Sigmoid colon (tissue), 7 donors: Measurements from ENCODE around the gene SPARCL1. TPM values are rescaled to one million over a fixed set of nuclear protein-coding genes. Genes with fewer than 3 reads are reported as not detected.

Experiments used
- DNase-seq: peaks from one replicate; pipeline ENCODE4 v3.0.0-alpha.2; 2019
- H3K27ac ChIP-seq, 4 donors: fragments of 200-600 bp; sonication (generic); one replicate each; pipeline ENCODE4 v1.5.1; 2016 to 2019; ENCODE audit warnings: mild to moderate bottlenecking in 1 of 4
- H3K27me3 ChIP-seq, 3 donors: fragments of 200-600 bp; sonication (generic); one replicate each; pipeline ENCODE4 v1.5.1; 2019; ENCODE audit warnings: mild to moderate bottlenecking in 1 of 3
- H3K36me3 ChIP-seq, 4 donors: fragments of 200-600 bp; sonication (generic); one replicate each; pipeline ENCODE4 v1.5.1; 2016 to 2019
- H3K4me1 ChIP-seq, 4 donors: fragments of 200-600 bp; sonication (generic); one replicate each; pipeline ENCODE4 v1.5.1; 2017 to 2019
- H3K4me3 ChIP-seq, 4 donors: fragments of 200-600 bp; sonication (generic); one replicate each; pipeline ENCODE4 v1.5.1; 2017 to 2019; ENCODE audit warnings: mild to moderate bottlenecking in 2 of 4, moderate library complexity in 1 of 4
- H3K9me3 ChIP-seq, 4 donors: fragments of 200-600 bp in 3 of 4; sonication (generic) in 3 of 4; one replicate each; pipeline versions ENCODE4 v1.5.1 to v1.6.1; 2013 to 2019
- EP300 ChIP-seq, 4 donors: sonication (generic); formaldehyde crosslinking; IDR thresholded peaks; one replicate each; pipeline ENCODE4 v1.6.1; 2017; ENCODE audit warnings: antibody characterized with exemption in 4 of 4
- POLR2A ChIP-seq, 2 donors: fragments of 450-650 bp; IDR thresholded peaks; one replicate each; pipeline ENCODE4 v1.6.1; 2016; ENCODE audit warnings: antibody characterized with exemption in 2 of 2, mild to moderate bottlenecking in 2 of 2, moderate library complexity in 2 of 2
- POLR2AphosphoS5 ChIP-seq, 4 donors: sonication (generic); formaldehyde crosslinking; IDR thresholded peaks; one replicate each; pipeline ENCODE4 v1.6.1; 2017; ENCODE audit warnings: antibody characterized with exemption in 4 of 4
- WGBS, 2 donors: extraction: QIAGEN DNeasy Blood & Tissue Kit; methylation state at CpG; one replicate each; pipeline ENCODE4 v1.1.7; 2013; 5-methylcytosine and 5-hydroxymethylcytosine counted together
- intact Hi-C: fragments of 100-400 bp; cut with DNase I; formaldehyde crosslinking; loops from one replicate; pipeline ENCODE4 v1.15.1; 2023
- polyA plus RNA-seq, 3 donors: library from polyadenylated mRNA; stranded (reverse); fragments of 200-250 nt; gene quantifications; one replicate each; pipeline ENCODE4 v1.2.3, GENCODE V29; 2013
- total RNA-seq, 4 donors: library from RNA; depleted of rRNA; stranded (reverse); fragments of >200 nt; gene quantifications; one replicate each; pipeline ENCODE4 v1.1.0, GENCODE V29; 2016
- TF ChIP-seq, protein P1 (sequence below), 4 experiments: fragments of 450-650 bp in 3 of 4; fragments of 200-600 bp in 1 of 4; IDR thresholded peaks; one replicate each; pipeline ENCODE4 v1.5.1; 2016 to 2019; ENCODE audit warnings: antibody characterized with exemption in 4 of 4, mild to moderate bottlenecking in 3 of 4, moderate library complexity in 2 of 4
- donor health status: healthy with polysubstance abuse.
- donor health status: Bipolar disorder and iron deficiency.
- donor health status: healthy.

The SPARCL1 gene
- total and polyA plus RNA-seq, 7 donors: 10.4 to 1,386 (median 1,005) TPM

DNA sequence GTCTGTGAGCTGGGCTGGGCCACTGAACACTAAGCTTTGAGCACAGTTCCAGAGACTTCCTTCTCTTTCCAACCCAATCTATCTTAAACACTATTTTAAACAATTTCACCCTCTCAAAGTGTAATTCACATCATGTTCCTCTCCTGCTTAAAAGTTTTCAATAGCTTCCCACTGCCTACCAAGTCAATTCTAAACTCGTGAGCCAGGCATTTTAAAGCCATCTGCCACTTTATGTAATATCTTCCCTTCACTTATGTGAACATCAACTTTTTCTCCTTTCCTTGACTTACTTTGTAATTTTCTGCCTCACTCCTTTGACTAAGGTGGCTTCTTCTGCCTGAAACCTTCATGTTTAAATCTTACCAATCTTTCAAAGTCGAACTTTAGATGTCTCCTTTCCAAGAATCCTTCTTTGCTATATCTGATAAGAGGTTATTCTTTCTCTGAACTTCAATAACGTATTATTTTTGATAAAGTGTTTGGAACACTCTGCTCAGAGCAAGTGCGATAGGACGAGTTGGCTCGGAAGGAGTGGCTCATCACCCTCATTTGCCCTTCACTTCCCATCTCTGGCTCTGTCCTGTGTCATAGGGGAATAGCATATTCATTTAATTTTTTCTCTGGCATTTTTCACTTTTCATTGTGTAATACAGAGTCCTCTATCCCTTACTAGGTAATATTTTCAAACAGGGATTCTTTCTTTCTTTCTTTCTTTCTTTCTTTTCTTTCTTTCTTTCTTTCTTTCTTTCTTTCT lies 13.0 kb upstream of the SPARCL1 start:
- Histone ChIP-seq H3K4me3 (no peak overlapping the region), H3K27ac (peak overlapping the region; percentile 84 to 92 (median 86)), H3K36me3 (no peaks in the 10 kb centered on the region), H3K27me3 (no peaks in the 10 kb centered on the region), H3K9me3 (no peaks in the 10 kb centered on the region), H3K4me1 (peaks cover 0 to 28% (median 24%) of the 10 kb centered on the region in 4 donors)
- DNase-seq: no peak
- intact Hi-C loops: loop anchor here (5.0 to 10.0 kb wide), 5 partner anchors 120 to 983 kb away; partner anchors contain the start of genes HSD17B11, NUDT9 and PYURF
- TF ChIP-seq, protein P1, sequence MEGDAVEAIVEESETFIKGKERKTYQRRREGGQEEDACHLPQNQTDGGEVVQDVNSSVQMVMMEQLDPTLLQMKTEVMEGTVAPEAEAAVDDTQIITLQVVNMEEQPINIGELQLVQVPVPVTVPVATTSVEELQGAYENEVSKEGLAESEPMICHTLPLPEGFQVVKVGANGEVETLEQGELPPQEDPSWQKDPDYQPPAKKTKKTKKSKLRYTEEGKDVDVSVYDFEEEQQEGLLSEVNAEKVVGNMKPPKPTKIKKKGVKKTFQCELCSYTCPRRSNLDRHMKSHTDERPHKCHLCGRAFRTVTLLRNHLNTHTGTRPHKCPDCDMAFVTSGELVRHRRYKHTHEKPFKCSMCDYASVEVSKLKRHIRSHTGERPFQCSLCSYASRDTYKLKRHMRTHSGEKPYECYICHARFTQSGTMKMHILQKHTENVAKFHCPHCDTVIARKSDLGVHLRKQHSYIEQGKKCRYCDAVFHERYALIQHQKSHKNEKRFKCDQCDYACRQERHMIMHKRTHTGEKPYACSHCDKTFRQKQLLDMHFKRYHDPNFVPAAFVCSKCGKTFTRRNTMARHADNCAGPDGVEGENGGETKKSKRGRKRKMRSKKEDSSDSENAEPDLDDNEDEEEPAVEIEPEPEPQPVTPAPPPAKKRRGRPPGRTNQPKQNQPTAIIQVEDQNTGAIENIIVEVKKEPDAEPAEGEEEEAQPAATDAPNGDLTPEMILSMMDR (IDR thresholded peaks at IDR 0.05): no peak
- TF ChIP-seq POLR2A (IDR thresholded peaks at IDR 0.05) (no peak), POLR2AphosphoS5 (IDR thresholded peaks at IDR 0.05) (no peak), EP300 (IDR thresholded peaks at IDR 0.05) (no peak)
- WGBS, 2 donors: 67 to 89% methylated on average over 6 of the region's 6 CpGs

DNA sequence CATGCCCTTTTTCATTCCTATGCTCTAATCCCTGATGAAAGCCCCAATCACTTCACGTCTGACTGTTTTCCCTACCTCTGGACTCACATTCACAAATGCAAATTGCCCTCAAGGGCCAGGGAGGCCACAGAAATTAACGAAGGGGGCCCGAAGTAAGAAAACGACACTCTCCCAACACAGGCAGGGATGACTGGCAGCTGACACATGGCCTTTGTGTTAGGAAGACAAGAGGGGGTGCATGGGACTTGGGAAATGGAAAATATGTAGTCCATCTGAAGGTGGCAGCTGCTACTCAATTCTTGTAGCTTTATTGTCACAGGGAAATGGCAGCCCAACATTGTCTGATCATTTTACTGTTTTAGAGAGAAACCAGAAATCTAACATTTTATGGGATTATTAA lies 12.3 kb upstream of the SPARCL1 start:
- 52 to 63% methylated on average over 4 of the region's 4 CpGs for WGBS, 2 donors
- TF ChIP-seq POLR2AphosphoS5 (IDR thresholded peaks at IDR 0.05): no peak
- TF ChIP-seq POLR2A (IDR thresholded peaks at IDR 0.05): no peak
- Histone ChIP-seq H3K4me1 (peaks cover 0 to 28% (median 24%) of the 10 kb centered on the region in 4 donors), H3K4me3 (no peak overlapping the region), H3K27ac (peak overlapping the region; percentile 84 to 92 (median 86)), H3K27me3 (no peaks in the 10 kb centered on the region), H3K9me3 (no peaks in the 10 kb centered on the region), H3K36me3 (no peaks in the 10 kb centered on the region)
- no peak for DNase-seq
- intact Hi-C loops: loop anchor here (5.0 to 10.0 kb wide), 5 partner anchors 119 to 983 kb away; partner anchors contain the start of genes HSD17B11, NUDT9 and PYURF

DNA sequence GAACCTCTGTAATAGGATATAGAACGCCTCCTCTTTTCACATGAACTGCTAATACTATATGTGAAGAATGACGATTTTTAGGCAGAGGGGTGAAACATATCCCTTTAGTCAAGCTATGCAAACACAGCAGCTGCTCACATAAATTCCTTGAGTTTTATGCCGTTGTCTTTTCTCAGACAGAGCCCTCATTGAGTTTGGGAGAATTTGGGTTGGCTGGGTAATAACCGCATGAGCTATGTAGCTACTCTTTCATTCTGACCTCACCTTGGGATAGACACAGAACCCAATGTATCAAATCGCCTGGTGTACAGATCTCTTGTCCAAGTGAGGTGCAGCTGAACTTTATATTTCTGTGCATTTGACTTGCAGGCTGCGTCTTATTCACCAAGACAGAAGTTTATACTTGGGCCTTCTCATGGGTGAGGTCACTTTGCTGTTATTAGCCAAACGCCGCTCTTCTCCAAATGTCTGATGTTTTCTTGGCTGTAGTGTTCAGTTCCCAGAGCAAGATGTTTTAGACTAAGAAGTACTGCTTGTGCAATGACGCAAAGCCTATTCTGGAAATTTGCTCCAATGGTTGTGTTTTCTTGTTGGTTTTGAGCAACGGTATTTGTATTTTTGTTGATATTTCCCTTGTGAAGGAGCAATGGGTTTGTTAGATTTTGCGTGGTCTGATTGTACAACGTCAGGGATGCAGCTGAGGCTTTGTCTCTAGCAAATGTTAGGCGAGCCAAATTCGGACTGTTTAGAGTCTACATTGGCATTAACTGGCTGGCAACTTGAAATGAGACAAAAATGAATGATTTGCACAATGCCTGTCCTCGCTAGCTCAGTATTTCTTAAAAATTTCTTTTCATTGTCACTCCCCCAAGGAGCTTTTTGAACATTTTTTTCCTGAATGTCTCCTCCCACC lies 11.2 kb upstream of the SPARCL1 start:
- intact Hi-C loops: loop anchor here (5.0 to 10.0 kb wide), 5 partner anchors 118 to 984 kb away; partner anchors contain the start of genes HSD17B11, NUDT9 and PYURF
- 72 to 78% methylated on average over 15 of the region's 15 CpGs for WGBS, 2 donors
- H3K27ac ChIP-seq: peak overlapping the region; percentile 84 to 92 (median 86)
- peak; percentile 90 for DNase-seq
- H3K4me1 ChIP-seq: peaks cover 0 to 28% (median 24%) of the 10 kb centered on the region in 4 donors
- H3K9me3 ChIP-seq: no peaks in the 10 kb centered on the region
- no peaks in the 10 kb centered on the region for H3K36me3 ChIP-seq
- no peaks in the 10 kb centered on the region for H3K27me3 ChIP-seq
- H3K4me3 ChIP-seq: no peak overlapping the region
- TF ChIP-seq POLR2AphosphoS5 (IDR thresholded peaks at IDR 0.05) (peak; percentile 78 to 88 (median 78)), EP300 (IDR thresholded peaks at IDR 0.05) (peak; percentile 56 to 95 (median 87)), POLR2A (IDR thresholded peaks at IDR 0.05) (no peak)
- TF ChIP-seq, protein P1 (IDR thresholded peaks at IDR 0.05): no peak

DNA sequence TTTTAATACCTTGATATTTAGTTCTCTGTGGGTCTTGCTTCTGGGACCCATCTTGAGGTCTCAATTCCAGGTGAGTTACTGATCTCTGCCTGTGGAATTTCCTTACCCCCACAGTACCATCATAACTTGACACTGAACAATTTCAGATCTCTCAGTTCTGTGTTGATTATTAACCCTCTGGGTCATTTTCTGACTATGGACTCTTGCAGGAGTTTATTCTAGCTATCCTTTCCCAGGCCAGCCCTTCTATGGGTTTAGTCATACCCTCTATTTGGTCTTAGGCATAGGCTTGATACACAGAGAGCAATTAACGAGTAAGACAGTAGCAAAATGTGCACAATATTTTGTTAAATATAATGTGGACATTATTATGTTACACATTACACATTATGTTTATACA lies 3.7 kb upstream of the SPARCL1 start:
- TF ChIP-seq EP300 (IDR thresholded peaks at IDR 0.05): no peak
- no peak for TF ChIP-seq POLR2AphosphoS5 (IDR thresholded peaks at IDR 0.05)
- TF ChIP-seq POLR2A (IDR thresholded peaks at IDR 0.05): no peak
- TF ChIP-seq, protein P1 (IDR thresholded peaks at IDR 0.05): no peak
- Histone ChIP-seq H3K4me3 (no peak overlapping the region), H3K27ac (peak overlapping the region; percentile 89 to 91 (median 91)), H3K4me1 (peaks cover 0 to 32% (median 28%) of the 10 kb centered on the region in 4 donors), H3K27me3 (no peaks in the 10 kb centered on the region), H3K9me3 (no peaks in the 10 kb centered on the region), H3K36me3 (no peaks in the 10 kb centered on the region)
- DNase-seq: no peak
- 53 to 78% methylated on average over 1 of the region's 1 CpG for WGBS, 2 donors
- intact Hi-C loops: loop anchor here (5.0 kb wide), 1 partner anchor 484 kb away; no protein-coding TSS in a partner anchor
